Measurements from ENCODE around the gene ACP2. TPM values are rescaled to one million over a fixed set of nuclear protein-coding genes. Genes with fewer than 3 reads are reported as not detected.
A peak's percentile ranks its signal among the peaks of the same experiment; 100 is the strongest.

The ACP2 gene
- total RNA-seq, 6 experiments from 2014 or later, result 33.4 to 37.4 (median 36.1) TPM

GRCh38 chr11:47233989-47234668 is 14.5 kb downstream of the ACP2 start:
- peak overlapping the region; percentile 75 for H3K4me3 Mint-ChIP-seq
- H3K27ac Mint-ChIP-seq, result peak overlapping the region; percentile 93
- peaks cover 55% of the 10 kb centered on the region for H3K4me1 Mint-ChIP-seq (ENCODE audit: low read depth)
- peak; percentile 59 for TF ChIP-seq CTCF (IDR thresholded peaks at IDR 0.05)
- DNase-seq, result peak; percentile 90
- no peaks in the 10 kb centered on the region for H3K9me3 Mint-ChIP-seq
- peaks cover 20% of the 10 kb centered on the region for H3K36me3 Mint-ChIP-seq (ENCODE audit: low read depth)
- H3K27me3 Mint-ChIP-seq (ENCODE audit: insufficient read depth), result no peaks in the 10 kb centered on the region; the same call in 1 of the 2 replicates

DNA sequence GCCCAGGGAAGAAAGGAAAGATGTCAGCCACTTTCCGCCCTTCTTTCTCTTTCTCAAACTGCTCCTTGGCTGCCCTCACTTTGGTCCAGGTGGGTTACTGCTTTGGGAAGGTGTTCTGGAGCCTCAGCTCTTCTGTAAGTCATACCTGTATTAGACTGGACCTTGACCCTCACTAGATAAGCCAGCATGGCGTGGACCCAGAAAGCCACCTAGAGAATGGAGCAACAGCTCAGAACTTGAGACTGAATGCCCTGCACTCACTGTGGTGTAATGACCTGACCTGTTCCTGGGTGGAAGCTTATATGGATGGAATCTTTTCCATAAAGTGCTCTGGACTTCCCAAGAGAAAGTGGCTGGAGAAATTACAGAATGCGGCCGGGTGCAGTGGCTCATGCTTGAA is 15.6 kb downstream of the ACP2 start:
- H3K36me3 Mint-ChIP-seq (ENCODE audit: low read depth), result peaks cover 23% of the 10 kb centered on the region
- no peak for DNase-seq
- H3K27me3 Mint-ChIP-seq (ENCODE audit: insufficient read depth), result no peaks in the 10 kb centered on the region; the same call in 1 of the 2 replicates
- peak overlapping the region; percentile 55 for H3K27ac Mint-ChIP-seq
- no peak for TF ChIP-seq CTCF (IDR thresholded peaks at IDR 0.05)
- H3K4me3 Mint-ChIP-seq, result no peak overlapping the region; the same call in 1 of the 2 replicates
- H3K9me3 Mint-ChIP-seq, result no peaks in the 10 kb centered on the region
- peaks cover 55% of the 10 kb centered on the region for H3K4me1 Mint-ChIP-seq (ENCODE audit: low read depth)

DNA sequence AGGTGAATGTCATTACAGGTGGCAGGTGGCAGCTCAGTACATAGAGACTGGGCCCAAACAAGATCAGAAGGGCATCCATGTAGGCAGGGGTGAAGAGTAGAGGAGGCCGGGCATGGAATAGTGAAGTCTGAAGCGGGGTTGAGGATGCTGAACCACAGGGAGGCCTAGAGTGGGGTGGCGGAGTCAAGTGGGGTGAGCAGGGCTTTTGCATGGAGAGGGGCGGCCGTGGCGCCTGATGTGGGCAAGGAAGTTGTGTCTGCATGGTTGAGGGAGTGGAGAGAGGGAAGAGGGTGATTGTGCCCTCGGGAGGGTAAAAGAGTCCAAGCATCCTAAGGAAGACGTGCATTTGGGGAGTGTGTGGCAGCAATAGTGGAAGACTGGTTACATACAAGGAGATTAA is 19.5 kb downstream of the ACP2 start:
- no peaks in the 10 kb centered on the region; the same call in 1 of the 2 replicates for H3K27me3 Mint-ChIP-seq (ENCODE audit: insufficient read depth)
- no peaks in the 10 kb centered on the region for H3K9me3 Mint-ChIP-seq
- H3K27ac Mint-ChIP-seq, result no peak overlapping the region
- no peak overlapping the region for H3K4me3 Mint-ChIP-seq
- no peak for TF ChIP-seq CTCF (IDR thresholded peaks at IDR 0.05)
- H3K4me1 Mint-ChIP-seq (ENCODE audit: low read depth), result peaks cover 19% of the 10 kb centered on the region
- peaks cover 22% of the 10 kb centered on the region for H3K36me3 Mint-ChIP-seq (ENCODE audit: low read depth)
- DNase-seq, result no peak

- H3K27ac Mint-ChIP-seq, result peak overlapping the region; percentile 48; the same call in 1 of the 2 replicates
- no peaks in the 10 kb centered on the region for H3K27me3 Mint-ChIP-seq (ENCODE audit: insufficient read depth)
- no peaks in the 10 kb centered on the region for H3K9me3 Mint-ChIP-seq
- DNase-seq, result no peak
- H3K4me3 Mint-ChIP-seq, result no peak overlapping the region
- no peak for TF ChIP-seq CTCF (IDR thresholded peaks at IDR 0.05)
- H3K4me1 Mint-ChIP-seq (ENCODE audit: low read depth), result peaks cover under 1% of the 10 kb centered on the region; the same call in 1 of the 2 replicates
- H3K36me3 Mint-ChIP-seq (ENCODE audit: low read depth), result peaks cover 22% of the 10 kb centered on the region
These were observed 22.8 kb downstream of the ACP2 start for GRCh38 chr11:47225552-47226400.

- no peak for DNase-seq
- Mint-ChIP-seq H3K27me3 (ENCODE audit: insufficient read depth) (peaks cover 3% of the 10 kb centered on the region; the same call in 1 of the 2 replicates), H3K4me1 (ENCODE audit: low read depth) (peaks cover 27% of the 10 kb centered on the region), H3K9me3 (no peaks in the 10 kb centered on the region), H3K4me3 (no peak overlapping the region), H3K36me3 (ENCODE audit: low read depth) (peaks cover 19% of the 10 kb centered on the region), H3K27ac (no peak overlapping the region)
- no peak for TF ChIP-seq CTCF (IDR thresholded peaks at IDR 0.05)
These were observed 25.9 kb downstream of the ACP2 start for GRCh38 chr11:47222696-47223095.

Measured in HFFc6 (cell line).